IPS-11a (cell line): ENCODE results near the gene FHIT.
"Not testable (repeated sequence)": the region's sequence is repeated elsewhere in the genome, so short reads cannot be mapped to it uniquely, and the experiment has no call there.

Source experiments
- H3K4me3 ChIP-seq: one replicate; pipeline ENCODE4 v1.5.1; 2013; ENCODE audit warnings: low read depth, low read length, control low read depth

The FHIT gene

DNA sequence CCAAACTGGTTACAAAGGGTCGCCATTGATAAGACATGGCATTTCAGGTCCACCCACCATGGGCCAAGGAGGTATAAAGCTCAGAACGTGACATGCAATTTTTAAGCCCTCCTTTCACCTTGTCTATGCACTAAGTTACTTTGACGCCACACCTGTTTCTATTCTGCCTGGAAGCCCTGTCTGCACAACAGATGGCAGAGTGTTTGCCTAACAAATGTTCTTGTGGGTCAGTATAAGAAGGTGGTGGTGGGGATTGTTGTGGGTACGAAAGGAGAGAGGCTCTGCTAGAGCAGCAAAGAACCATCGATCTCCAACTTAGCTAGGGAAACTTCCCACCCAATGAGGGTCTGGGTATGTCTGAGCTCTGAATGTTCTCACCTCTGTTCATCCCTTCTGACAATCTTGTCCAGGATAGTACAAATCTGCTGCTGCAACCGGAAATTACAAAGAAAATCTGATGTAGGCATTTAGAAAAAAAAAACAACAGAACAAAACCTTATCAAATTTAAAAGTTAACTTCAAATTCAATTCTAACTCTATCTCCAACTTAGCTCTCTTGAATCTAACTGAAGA, 1256.4 kb downstream of the FHIT start:
- H3K4me3 ChIP-seq = no peak overlapping the region

DNA sequence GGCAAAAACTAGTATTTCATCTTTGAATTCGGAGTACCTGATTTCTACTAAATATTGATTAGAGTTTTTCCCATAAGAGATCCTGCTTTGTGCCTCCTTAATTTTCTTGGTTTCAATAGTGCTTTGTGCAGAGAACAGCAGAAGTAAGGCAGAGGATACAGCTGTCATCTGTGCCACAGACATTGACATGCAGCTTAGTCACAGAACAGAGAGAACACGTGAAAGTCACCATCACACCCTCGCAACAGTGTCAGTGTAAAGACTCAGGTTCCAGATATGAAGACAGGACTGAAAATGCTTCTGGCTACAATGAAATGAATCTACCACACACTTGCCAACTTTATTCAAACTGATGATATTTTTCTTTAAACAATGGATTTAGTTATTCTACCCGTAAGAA, 1258.7 kb downstream of the FHIT start:
- H3K4me3 ChIP-seq = no peak overlapping the region

DNA sequence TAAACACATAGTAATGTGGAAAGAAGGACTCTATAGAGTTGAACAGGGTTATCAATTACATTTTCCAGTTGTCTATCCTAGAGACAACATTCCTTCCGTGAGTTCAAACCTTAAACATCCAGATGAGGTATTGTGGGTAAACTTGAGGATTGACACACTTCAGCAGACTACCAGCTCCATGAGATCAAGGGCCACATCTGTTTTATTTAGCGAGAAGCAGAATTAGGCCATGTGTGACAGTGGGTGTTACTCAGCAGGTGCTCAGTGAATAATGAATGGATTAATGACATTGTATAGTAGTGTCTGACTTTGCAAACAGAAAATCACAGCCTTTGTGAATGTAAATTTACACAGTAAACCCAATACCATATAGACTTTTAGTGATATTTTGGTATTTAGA, 1260.3 kb downstream of the FHIT start:
- H3K4me3 ChIP-seq = no peak overlapping the region

DNA sequence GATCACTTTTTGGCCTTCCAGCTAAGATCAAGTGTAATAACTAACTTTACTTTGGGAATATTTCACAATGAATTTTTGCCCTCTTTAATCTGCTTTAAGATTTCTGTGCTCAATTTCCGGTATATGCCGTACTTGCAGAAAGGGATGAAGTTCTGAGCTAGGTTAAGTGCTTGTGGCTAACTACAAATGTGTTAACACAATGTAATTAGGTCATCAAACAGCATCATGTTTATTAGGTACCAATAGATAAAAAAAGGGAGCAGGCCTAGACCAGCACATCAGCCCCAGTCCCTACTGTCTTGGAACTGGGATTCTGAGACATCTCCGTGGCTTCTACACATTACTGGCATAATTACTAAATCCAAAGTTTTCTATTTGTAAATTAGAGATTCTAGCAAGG, 1268.7 kb downstream of the FHIT start:
- no peak overlapping the region for H3K4me3 ChIP-seq

DNA sequence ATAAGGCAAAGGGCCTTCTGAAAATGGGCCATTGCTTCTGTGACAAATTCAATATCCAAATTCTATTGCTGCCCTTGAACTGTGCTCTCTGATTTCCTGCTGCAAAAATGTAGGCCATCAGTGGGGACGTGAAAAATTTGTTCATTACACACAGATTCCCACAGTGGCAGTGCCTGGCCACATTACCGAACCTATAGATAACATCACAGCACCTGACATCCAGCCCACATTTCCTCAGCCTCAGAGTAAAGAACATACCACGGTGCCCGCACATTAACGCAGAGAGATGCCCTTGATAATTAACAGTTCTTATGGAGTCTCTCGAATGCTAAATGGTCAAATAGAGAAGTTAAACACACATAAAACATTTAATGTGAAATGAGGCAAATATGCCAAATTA, 1269.9 kb downstream of the FHIT start:
- H3K4me3 ChIP-seq = no peak overlapping the region

DNA sequence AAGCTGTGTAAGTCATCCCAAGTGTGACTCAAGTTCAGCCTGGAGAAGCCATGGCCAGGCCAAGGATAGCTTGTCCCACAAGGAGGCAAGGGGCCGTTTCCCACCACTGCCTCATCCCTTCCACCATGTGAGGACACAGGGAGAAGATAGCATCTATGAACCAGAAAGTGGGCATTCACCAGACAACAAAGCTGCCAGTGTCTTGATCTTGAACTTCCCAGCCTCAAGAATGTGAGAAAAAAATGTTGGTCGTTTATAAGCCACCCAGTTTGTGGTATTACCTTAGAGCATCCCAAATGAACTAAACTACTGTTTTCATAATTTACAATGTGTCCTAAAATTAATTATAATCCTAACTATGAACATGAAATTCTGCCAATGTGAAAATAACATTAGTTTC, 1270.7 kb downstream of the FHIT start:
- no peak overlapping the region for H3K4me3 ChIP-seq

DNA sequence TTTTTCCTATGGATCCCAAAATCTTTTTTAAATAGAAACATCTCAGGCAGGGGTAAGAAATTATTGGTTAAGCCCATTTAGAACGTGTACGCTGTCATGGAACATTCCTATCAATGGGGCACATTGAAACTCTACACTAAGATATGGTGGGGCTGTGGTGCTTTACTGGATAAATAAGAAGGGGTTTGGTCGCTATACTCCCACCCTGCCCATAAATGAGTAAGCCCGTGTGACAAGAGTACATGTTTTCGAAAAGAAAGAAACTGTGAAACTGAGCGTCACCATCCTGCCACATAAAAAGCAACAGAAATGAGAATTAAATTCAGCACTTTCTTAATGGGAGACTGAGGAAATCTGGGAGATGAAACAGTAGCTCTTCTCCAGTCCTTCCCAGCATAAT, 1271.7 kb downstream of the FHIT start:
- no peak overlapping the region for H3K4me3 ChIP-seq

DNA sequence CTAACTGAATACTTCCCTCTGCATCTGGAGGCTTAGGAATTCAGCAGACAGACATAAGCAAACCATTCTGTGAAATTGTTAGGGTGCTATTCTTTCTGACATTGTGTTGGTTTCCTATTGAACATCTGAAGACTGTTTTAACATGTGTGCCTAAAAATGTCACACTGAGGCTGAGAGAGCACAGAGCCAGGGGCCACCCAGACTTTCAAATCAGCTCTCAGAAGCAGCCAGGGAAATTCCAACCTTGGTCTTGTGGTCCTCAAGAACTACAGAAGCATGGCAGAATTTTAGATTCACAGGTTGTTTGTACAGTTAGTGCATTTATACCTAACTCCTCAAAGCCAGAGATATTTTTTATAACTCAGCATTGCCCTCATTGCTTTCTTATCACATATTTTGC, 1272.3 kb downstream of the FHIT start:
- no peak overlapping the region for H3K4me3 ChIP-seq

DNA sequence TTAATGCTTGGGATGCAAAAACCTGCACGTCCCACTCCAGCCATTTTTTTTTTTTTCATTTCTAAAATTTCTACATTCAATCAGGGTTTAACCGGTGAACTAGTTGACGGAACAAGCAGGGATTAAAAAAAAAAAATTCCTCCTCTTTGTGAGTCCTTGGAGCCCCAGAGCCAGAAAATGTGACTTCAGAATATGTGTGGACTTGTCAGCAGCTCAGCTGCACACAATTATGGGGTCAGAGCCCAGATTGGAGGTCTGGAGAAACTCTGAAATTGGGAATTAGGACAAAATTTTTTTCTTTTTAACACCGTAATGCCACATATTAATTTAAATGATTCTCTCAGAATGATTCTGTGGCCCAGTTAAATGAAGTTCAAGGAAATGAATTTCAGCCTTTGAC, 1280.5 kb downstream of the FHIT start:
- no peak overlapping the region for H3K4me3 ChIP-seq

DNA sequence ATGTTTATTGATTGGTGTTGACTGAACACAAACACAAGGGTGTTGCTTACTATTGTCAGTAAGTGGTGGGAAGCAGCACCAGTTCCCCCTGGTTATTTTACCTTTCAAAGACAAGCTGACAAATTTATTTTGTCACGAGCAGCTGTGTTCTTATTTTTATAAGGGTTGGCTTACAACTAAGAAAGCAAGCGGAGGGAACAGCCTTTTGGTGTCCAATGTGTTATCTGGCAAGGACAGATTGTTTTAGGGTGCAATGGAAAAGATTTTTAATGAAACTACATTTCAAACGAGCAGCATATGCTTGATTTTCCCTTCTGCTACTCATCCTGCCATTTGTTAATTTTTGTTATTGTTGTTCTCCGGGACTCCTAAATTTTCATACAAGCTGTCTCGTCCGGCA, 1280.9 kb downstream of the FHIT start:
- H3K4me3 ChIP-seq = no peak overlapping the region

DNA sequence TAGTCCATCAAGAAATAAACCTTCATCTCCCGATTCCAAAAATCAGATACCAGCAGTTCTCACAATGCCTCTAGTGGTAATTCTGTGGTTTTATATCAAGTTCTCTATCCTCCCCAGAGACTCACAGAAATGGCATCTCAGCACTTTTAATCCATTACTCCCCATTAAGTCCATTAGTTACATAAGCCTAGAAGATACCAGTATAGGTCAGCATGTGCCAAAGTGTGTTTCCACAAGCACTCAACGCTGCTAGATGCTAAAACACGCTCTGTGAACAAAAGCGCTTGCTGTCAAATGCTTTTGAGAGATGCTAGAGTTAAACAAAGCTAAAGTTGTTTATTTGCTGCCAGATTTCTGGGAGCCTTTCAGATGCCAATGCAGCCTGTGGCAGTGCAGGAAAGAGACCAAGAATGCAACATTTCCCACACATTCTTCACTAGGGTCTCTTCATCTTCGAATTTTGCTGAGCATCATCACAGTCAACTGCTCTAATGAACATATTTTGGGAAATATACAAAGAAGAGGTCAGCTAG, 1282.7 kb downstream of the FHIT start:
- H3K4me3 ChIP-seq = no peak overlapping the region

DNA sequence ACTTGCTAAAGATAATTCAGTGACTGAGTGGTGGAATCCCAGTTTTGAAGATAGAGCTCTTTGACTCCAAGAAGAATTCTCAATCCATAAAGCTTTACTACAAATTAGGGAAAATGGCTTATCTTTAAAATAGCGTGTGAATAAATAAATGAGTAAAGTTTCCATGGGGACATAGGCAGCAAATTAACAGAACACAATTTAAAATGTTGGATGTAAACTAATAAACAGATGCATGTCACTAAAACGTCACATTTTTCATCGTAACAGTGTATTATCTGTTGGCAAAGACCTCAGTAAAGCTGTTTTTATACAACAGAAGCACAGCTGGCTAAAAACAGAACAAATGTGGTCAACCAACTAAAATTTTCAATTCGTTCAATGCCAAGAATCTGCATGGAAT, 1287.6 kb downstream of the FHIT start:
- no peak overlapping the region for H3K4me3 ChIP-seq

DNA sequence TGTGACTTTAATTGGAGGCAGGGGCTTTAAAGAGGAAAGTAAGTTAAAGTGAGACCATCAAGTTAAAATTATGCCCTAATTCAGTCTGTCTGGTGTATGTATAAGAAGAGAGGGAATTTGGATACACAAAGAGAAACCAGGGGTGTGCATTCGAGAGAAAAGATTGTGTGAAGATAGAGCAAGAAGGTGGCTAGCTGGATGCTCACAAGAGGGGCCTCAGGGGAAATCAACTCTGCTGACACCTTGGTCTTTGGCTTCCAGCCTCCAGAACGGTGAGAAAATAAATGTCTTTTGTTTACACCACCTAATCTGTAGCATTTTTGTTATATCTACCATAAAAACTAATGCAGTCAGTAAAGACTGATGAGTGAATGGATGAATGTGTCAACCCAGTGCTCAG, 1294.1 kb downstream of the FHIT start:
- H3K4me3 ChIP-seq = no peak overlapping the region

DNA sequence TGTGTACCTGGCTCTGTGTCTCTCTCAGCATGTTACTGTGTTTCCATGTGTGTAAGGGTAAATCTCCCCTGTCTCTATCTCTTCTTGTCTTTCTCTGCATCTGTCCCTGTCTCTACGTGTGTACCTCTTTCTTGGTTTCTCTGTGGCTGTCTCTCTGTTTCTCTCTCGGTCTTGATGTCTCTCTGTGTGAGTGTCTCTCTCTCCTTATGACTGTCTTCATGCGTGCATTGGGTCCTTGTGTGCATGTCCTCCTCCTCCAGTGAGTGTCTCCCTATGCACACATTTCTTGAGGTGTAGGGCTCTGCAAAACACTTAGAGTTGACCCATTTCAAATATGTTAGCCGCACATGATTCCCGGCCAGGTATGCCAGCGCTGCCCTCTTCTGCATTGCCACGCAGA, 1298.1 kb downstream of the FHIT start:
- no peak overlapping the region for H3K4me3 ChIP-seq

DNA sequence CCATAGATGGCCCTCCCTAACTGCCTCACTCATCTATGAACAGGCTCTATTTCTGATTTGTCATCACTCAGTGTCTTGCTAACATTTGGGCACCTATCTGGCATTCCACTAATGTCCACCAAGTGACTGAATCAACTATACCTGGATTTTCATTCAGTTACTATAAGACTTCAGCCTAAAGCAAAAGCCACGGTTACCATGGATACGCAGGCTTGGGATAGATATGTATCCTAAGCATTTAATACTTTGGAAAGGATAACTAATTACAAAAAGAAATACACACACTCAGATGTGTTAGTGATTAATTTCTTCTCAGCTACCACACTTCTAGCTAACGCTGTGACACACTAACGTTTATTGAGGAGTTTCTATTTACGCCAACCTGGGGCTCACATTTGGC, 1301.9 kb downstream of the FHIT start:
- no peak overlapping the region for H3K4me3 ChIP-seq

DNA sequence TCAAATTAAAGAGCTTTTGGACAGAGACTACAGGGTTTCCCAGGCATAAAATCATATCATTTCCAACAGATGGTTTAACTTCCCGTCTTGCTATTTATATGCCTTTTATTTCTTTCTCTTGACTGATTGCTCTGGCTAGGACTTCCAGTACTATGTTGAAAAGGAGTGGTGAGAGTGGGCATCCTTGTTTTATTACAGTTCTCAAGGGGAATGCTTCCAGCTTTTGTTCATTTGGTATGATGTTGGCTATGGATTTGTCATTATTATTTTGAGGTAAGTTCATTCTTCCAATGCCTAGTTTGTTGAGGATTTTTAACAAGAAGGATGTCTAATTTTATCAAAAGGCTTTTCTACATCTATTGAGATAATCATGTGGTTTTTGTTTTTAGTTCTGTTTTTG, 1304.9 kb downstream of the FHIT start:
- H3K4me3 ChIP-seq = no peak overlapping the region

DNA sequence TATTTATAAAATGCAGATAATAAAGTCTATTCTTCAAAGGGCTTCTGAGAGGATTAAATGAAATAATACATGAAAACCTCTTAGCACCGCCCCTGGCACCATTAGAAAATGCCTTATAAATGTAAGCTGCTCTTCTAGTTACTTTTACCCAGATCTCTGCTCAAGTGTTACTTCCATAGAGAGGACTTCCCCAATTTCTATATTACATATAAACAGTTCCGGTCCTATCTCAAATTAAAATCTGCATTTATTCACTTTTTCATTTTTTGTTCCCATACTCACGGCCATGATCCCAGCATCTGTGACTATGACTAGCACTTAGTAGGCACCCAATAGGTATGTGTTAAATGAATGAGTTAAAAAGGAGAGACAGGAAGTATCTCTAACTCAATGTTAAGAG, 1310.5 kb downstream of the FHIT start:
- H3K4me3 ChIP-seq = no peak overlapping the region

DNA sequence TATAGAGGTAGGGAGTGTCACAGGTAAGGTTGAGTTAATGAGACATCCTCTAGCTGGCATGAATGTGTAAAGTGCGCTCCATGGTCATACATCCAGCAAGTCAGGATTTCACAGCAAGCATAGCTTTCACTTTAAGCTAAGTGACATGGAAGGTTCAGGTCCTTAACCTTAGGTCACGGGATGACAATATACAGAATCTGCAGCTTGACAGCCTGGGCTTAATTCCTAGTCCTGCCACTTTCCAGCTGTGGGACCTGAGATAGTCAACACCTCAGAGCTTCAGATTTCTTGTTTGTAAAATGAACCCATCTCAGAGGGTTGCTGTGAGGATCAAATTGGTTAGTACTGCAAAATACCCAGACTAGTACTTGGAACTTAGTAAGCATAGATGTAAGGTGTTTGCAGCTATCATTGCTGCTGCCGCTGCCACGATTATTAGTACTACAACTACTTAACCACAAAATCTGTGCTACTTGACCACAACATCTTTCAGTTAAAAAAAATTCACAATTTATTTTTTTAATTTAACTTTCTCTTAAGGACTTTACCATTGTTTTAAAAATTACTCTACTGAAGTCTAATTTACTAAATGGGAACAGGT, 1311.3 kb downstream of the FHIT start:
- H3K4me3 ChIP-seq = no peak overlapping the region

DNA sequence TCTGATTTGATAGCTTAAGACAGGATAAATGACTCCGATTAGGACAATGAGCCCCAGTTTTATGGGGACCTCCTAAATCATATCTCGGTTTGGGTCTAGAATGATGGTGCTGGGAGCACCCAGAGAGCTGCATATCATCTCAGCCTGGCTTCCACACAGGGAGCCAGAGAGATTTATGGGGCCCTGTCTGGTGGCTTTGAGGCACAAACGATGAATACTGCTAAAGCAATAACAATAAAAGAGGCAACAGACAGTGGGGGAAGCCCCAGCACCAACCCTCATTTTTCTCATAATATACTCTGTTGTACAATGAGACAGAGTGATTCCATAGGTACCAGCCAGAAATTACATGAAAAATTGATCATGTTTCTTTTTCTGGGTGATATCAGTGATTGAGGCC, 1312.4 kb downstream of the FHIT start:
- H3K4me3 ChIP-seq = no peak overlapping the region

DNA sequence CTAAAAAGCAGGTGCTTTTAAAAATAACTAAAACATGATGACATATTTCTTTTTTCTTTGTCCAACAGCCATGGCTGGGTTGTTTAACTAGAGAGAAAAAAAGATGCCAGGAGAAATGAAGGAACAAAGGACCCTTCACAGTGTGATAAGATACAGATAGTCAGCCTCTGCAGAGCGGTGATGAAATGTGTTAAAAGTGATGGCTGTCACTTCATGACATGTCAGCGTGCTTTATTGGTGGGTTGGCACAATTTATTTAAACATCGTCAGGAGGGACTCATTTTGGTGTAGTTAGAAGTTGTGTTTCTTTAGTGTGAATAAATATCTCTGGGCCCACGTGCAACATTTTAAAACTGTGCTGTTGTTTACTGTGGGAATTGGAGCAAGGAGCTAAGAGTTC, 1314.1 kb downstream of the FHIT start:
- no peak overlapping the region for H3K4me3 ChIP-seq

DNA sequence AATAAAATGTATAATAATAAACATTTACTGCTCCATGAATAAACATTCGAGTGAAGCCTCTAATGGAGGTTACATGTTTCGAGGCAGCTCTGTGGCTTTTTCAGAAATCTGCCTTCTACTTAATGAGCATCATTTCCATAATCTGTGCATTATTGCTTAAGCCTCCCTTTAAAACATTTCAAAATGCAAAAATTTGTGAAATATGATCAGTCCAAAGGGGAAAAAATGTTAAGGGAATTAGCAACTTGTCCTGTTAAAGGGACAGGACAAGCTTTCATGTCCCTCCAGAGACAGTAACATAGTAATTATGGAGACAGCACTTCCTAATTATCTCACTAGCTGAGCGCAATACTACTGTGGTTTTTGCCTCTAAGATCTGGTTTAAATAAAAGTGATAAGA, 1314.8 kb downstream of the FHIT start:
- H3K4me3 ChIP-seq = no peak overlapping the region

DNA sequence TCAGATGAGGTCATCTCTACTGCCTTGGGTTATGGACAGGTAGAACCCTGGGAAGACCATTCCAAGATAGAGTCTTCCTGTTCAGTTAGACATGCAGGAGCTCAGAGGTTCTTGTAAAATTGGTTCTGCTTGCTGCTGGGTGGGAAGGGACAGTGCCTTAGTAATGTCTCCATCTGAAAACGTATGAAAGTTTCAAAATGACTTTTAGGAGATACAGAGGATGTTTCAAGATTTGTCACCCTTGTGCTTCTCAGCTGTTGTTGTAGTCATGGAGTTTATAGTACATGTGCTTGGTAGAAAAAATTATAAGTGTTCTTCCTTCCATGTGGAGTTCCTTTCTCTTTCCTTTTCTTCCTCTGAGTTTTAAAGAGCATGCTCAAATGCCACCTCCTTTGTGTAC, 1316.2 kb downstream of the FHIT start:
- H3K4me3 ChIP-seq = no peak overlapping the region

DNA sequence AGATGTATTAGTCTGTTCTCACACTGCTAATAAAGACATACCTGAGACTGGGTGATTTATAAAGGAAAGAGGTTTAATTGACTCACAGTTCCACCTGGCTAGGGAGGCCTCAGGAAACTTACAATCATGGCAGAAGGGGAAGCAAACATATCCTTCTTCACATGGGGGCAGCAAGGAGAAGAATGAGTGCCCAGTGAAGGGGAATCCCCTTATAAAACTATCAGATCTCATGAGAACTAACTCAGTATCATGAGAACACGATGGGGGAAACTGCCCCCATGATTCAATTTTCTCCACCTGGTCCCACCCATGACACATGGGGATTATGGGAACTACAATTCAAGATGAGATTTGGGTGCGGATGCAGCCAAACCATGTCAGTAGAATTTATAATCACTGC, 1316.7 kb downstream of the FHIT start:
- H3K4me3 ChIP-seq = not testable (repeated sequence)
